Measurements from ENCODE around the gene FLOT1.

DNA sequence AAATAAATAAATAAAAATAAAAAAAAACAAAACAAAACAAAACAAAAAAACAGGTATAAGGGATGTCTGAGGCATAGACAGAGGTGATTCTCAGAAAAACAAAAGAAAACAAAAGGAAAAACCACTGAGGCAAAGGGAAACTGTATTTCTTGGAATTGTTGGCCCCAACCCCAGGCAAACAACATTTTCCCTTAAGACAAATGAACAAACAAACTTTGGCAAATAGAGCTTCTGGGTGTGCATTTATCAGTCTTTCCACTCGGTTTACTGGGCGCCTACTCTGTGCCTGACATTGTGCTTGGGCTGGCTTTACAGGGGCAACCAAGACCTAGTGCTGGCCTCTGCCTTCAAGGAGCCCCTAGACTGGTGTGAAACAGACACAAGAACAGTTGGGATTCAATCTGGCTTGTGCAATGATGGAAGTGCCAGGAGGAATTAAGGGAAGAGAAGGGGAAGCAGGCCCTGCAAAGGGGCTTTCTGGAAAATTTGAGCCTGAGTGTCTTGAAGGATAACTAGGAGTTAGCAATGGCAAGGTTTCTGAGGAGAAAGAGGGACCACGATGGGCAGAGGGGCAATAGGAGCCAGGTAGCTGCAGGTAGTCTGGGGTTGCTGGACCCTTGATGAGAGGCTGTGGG is 35.6 kb upstream of the FLOT1 start:
- TF ChIP-seq CTCF (IDR thresholded peaks at IDR 0.05) (no peak), POLR2A (IDR thresholded peaks at IDR 0.05) (no peak)
